Lung (tissue), 12 donors: Measurements from ENCODE around the gene MYB. TPM values are rescaled to one million over a fixed set of nuclear protein-coding genes. Genes with fewer than 3 reads are reported as not detected.

ENCODE experiments used
- ATAC-seq: fragments of 200-7000 bp; cut with Tn5 transposase; one replicate; pipeline ENCODE4 v1.9.1; 2020; ENCODE audit warnings: moderate number of reproducible peaks; ENCODE audit not compliant: insufficient read depth, low FRiP score
- DNase-seq, 3 donors: peaks; one replicate each; pipeline ENCODE4 v3.0.0-alpha.2; 2013 to 2017
- H3K27ac ChIP-seq, 2 donors: one replicate each; pipeline ENCODE4 v1.5.1; 2013; ENCODE audit warnings: mild to moderate bottlenecking in 2 of 2, moderate library complexity in 2 of 2, control low read depth in 1 of 2, inconsistent platforms in 1 of 2, low read depth in 1 of 2, low read length in 1 of 2
- H3K27me3 ChIP-seq, 3 donors: one replicate each; pipeline ENCODE4 v1.5.1; 2013; ENCODE audit warnings: low read length in 2 of 3; ENCODE audit not compliant: control insufficient read depth in 3 of 3, insufficient read depth in 3 of 3
- H3K36me3 ChIP-seq, 4 donors: one replicate each; pipeline ENCODE4 v1.5.1; 2013; ENCODE audit warnings: low read length in 4 of 4, mild to moderate bottlenecking in 1 of 4, moderate library complexity in 1 of 4; ENCODE audit not compliant: control insufficient read depth in 4 of 4, insufficient read depth in 4 of 4
- H3K4me1 ChIP-seq, 5 donors: one replicate each; pipeline ENCODE4 v1.5.1; 2013; ENCODE audit warnings: low read length in 5 of 5, mild to moderate bottlenecking in 2 of 5, moderate library complexity in 1 of 5; ENCODE audit not compliant: control insufficient read depth in 5 of 5, insufficient read depth in 5 of 5
- H3K4me3 ChIP-seq: one replicate; pipeline ENCODE4 v1.5.1; 2013; ENCODE audit warnings: mild to moderate bottlenecking, control low read depth, moderate library complexity
- H3K9ac ChIP-seq, 2 donors: one replicate each; pipeline ENCODE4 v1.5.1; 2013; ENCODE audit warnings: low read length in 2 of 2, control low read depth in 1 of 2; ENCODE audit not compliant: insufficient read depth in 1 of 2
- H3K9me3 ChIP-seq, 4 donors: one replicate each; pipeline ENCODE4 v1.5.1; 2013; ENCODE audit warnings: low read length in 3 of 4, mild to moderate bottlenecking in 1 of 4, moderate library complexity in 1 of 4; ENCODE audit not compliant: control insufficient read depth in 4 of 4, insufficient read depth in 3 of 4
- CTCF ChIP-seq: IDR thresholded peaks from 2 replicates; pipeline ENCODE4 v1.5.1; 2012; ENCODE audit warnings: mild to moderate bottlenecking; ENCODE audit errors: control extremely low read depth, extremely low read depth
- WGBS, 2 donors: extraction: QIAGEN DNeasy Blood & Tissue Kit; methylation state at CpG; one replicate each; pipeline ENCODE4 v1.1.7; 2013; 5-methylcytosine and 5-hydroxymethylcytosine counted together
- polyA plus RNA-seq, 2 donors: library from polyadenylated mRNA; stranded (reverse); fragments of 200-250 nt; gene quantifications; one replicate each; pipeline ENCODE4 v1.2.1, GENCODE V29; 2013
- total RNA-seq, 2 donors: library from RNA; depleted of rRNA in 1 of 2; stranded (reverse); fragments of >200 nt in 1 of 2; gene quantifications; one replicate each; pipeline ENCODE4 v1.2.1, GENCODE V29; 2014 to 2021
- donor health status: control.
- donor health status: control.
- donor health status: Bipolar disorder and iron deficiency.
- donor health status: healthy.
- donor health status: DM: yes; HTN: yes; CAD: no.

The MYB gene
- total and polyA plus RNA-seq, 4 donors: 1.3 to 11.3 (median 4.6) TPM

- 0 to 1% methylated on average over 51 to 62 of the region's 62 CpGs for WGBS, 2 donors
- no peaks in the 10 kb centered on the region for H3K9me3 ChIP-seq
- no peak for TF ChIP-seq CTCF
- H3K27ac ChIP-seq: no peak overlapping the region
- H3K9ac ChIP-seq: peak overlapping the region in 1 of 2 donors; percentile 8
- peak overlapping the region; percentile 15 for H3K4me3 ChIP-seq
- ATAC-seq: no peak
- H3K4me1 ChIP-seq: peaks cover 3 to 29% (median 9%) of the 10 kb centered on the region in 5 donors
- no peaks in the 10 kb centered on the region for H3K36me3 ChIP-seq
- H3K27me3 ChIP-seq: peaks cover 0 to 29% (median 24%) of the 10 kb centered on the region in 3 donors
- DNase-seq: peak; percentile 10 to 29 (median 21)
These were observed 394 bp downstream of the MYB start for GRCh38 chr6:135181333-135182070.

- H3K36me3 ChIP-seq: no peaks in the 10 kb centered on the region
- peak in 2 of 3 donors; percentile 14 to 20 for DNase-seq
These were observed 1.2 kb downstream of the MYB start for GRCh38 chr6:135182071-135183001.

GRCh38 chr6:135183002-135183531 lies 2.0 kb downstream of the MYB start:
- DNase-seq: peak in 1 of 3 donors; percentile 4
- H3K9ac ChIP-seq: no peak overlapping the region

More at GRCh38 chr6:135182071-135183001, 1.2 kb downstream of the MYB start:
- H3K4me1 ChIP-seq: peaks cover 3 to 29% (median 9%) of the 10 kb centered on the region in 5 donors
- no peak for ATAC-seq
- TF ChIP-seq CTCF: no peak
- H3K27ac ChIP-seq: no peak overlapping the region
- no peak overlapping the region for H3K9ac ChIP-seq
- H3K9me3 ChIP-seq: no peaks in the 10 kb centered on the region
- peak overlapping the region; percentile 8 for H3K4me3 ChIP-seq
- WGBS, 2 donors: 0 to 1% methylated on average over 74 to 78 of the region's 78 CpGs
- H3K27me3 ChIP-seq: peaks cover 0 to 29% (median 24%) of the 10 kb centered on the region in 3 donors

More at GRCh38 chr6:135183002-135183531, 2.0 kb downstream of the MYB start:
- TF ChIP-seq CTCF: no peak
- Histone ChIP-seq H3K4me3 (no peak overlapping the region), H3K4me1 (peaks cover 3 to 29% (median 9%) of the 10 kb centered on the region in 5 donors), H3K9me3 (no peaks in the 10 kb centered on the region), H3K36me3 (no peaks in the 10 kb centered on the region), H3K27me3 (peaks cover 0 to 29% (median 24%) of the 10 kb centered on the region in 3 donors), H3K27ac (no peak overlapping the region)
- 0 to 2% methylated on average over 25 to 32 of the region's 32 CpGs for WGBS, 2 donors
- ATAC-seq: peak; percentile 59
